PC-3 (cell line): ENCODE measurements around the gene OTOA. TPM values are rescaled to one million over a fixed set of nuclear protein-coding genes. Genes with fewer than 3 reads are reported as not detected.

ENCODE experiments used
- ATAC-seq: fragments of 200-7000 bp; cut with Tn5 transposase; 2 replicates; pipeline ENCODE4 v1.9.1; 2020; ENCODE audit warnings: mild to moderate bottlenecking, moderate library complexity
- BruUV-seq: library from RNA; stranded (reverse); fragments of 400-500 nt; replicated peaks from 2 replicates; lab custom pipeline; 2021; lab: Mats Ljungman, UMichigan
- CTCF ChIA-PET: fragments of 300-600 bp; sonication (Branson Sonifier 250); formaldehyde crosslinking; loops from one replicate; lab custom pipeline; 2022; ENCODE audit warnings: antibody characterized with exemption; lab: Charles Lee
- POLR2A ChIA-PET: fragments of 300-600 bp; sonication (Branson Sonifier 250); formaldehyde crosslinking; loops from one replicate; lab custom pipeline; 2022; ENCODE audit warnings: antibody characterized with exemption; ENCODE audit not compliant: unreplicated experiment; lab: Charles Lee
- DNase-seq: peaks from one replicate; pipeline ENCODE4 v3.0.0-alpha.2; 2015
- H2AFZ ChIP-seq: fragments of 300-600 bp; sonication (generic); 2 replicates; pipeline ENCODE4 v1.6.0; 2016; ENCODE audit warnings: antibody characterized with exemption, low read length
- H3F3A ChIP-seq: fragments of 300-600 bp; sonication (generic); one replicate; pipeline ENCODE4 v1.6.0; 2017; ENCODE audit warnings: antibody characterized with exemption, low read length, control low read depth, mild to moderate bottlenecking; ENCODE audit not compliant: unreplicated experiment
- H3K27ac ChIP-seq: fragments of 300-600 bp; sonication (generic); 2 replicates; pipeline ENCODE4 v1.5.1; 2016; ENCODE audit warnings: mild to moderate bottlenecking, low read length
- H3K27me3 ChIP-seq: fragments of 300-600 bp; sonication (generic); 2 replicates; pipeline ENCODE4 v1.6.1; 2016; ENCODE audit warnings: low read length, mixed read lengths
- H3K36me3 ChIP-seq: fragments of 300-600 bp; sonication (generic); 2 replicates; pipeline ENCODE4 v1.6.1; 2016; ENCODE audit warnings: low read depth, mixed run types, low read length, mixed read lengths
- H3K4me1 ChIP-seq: fragments of 300-600 bp; sonication (generic); 2 replicates; pipeline ENCODE4 v1.5.1; 2016; ENCODE audit warnings: low read length; ENCODE audit not compliant: insufficient read depth
- H3K4me2 ChIP-seq: fragments of 300-600 bp; sonication (generic); 2 replicates; pipeline ENCODE4 v1.6.0; 2016; ENCODE audit warnings: low read length
- H3K4me3 ChIP-seq: fragments of 300-600 bp; sonication (generic); 2 replicates; pipeline ENCODE4 v1.5.1; 2016; ENCODE audit warnings: mild to moderate bottlenecking, low read length, mixed read lengths
- H3K79me2 ChIP-seq: fragments of 300-600 bp; sonication (generic); 2 replicates; pipeline ENCODE4 v1.6.1; 2017; ENCODE audit warnings: low read length, mixed read lengths
- H3K9ac ChIP-seq: fragments of 300-600 bp; sonication (generic); 2 replicates; pipeline ENCODE4 v1.6.0; 2016; ENCODE audit warnings: mild to moderate bottlenecking, low read length
- H3K9me2 ChIP-seq: fragments of 300-600 bp; sonication (generic); replicated peaks from 2 replicates; pipeline ENCODE4 v1.6.1; 2016; ENCODE audit warnings: mixed run types, low read length, mixed read lengths
- H3K9me3 ChIP-seq: fragments of 300-600 bp; sonication (generic); 2 replicates; pipeline ENCODE4 v1.6.1; 2016; ENCODE audit warnings: low read length, mixed read lengths
- H4K20me1 ChIP-seq: fragments of 300-600 bp; sonication (generic); 2 replicates; pipeline ENCODE4 v1.6.1; 2016; ENCODE audit warnings: low read length, mixed read lengths
- EZH2 ChIP-seq: fragments of 300-600 bp; sonication (generic); IDR thresholded peaks from one replicate; pipeline ENCODE4 v1.6.1; 2017; ENCODE audit warnings: antibody characterized with exemption, mild to moderate bottlenecking, low read length; ENCODE audit not compliant: unreplicated experiment
- EZH2phosphoT487 ChIP-seq: fragments of 300-600 bp; sonication (generic); IDR thresholded peaks from 2 replicates; pipeline ENCODE4 v1.6.1; 2018; ENCODE audit warnings: mild to moderate bottlenecking, antibody characterized with exemption, low read length, borderline replicate concordance
- intact Hi-C: fragments of 100-400 bp; cut with micrococcal nuclease; formaldehyde crosslinking; loops from 2 replicates; pipeline ENCODE4 v1.9.0; 2023
- total RNA-seq: library from RNA; depleted of rRNA; stranded (reverse); fragments of >200 nt; gene quantifications from 2 replicates; pipeline ENCODE4 v1.2.3, GENCODE V29; 2014
- TF ChIP-seq, protein P1 (sequence below): fragments of 300-600 bp; sonication (generic); conservative IDR thresholded peaks from 2 replicates; pipeline ENCODE4 v1.5.1; 2017; ENCODE audit warnings: antibody characterized with exemption, low read depth, mild to moderate bottlenecking, low read length

OTOA gene
- total RNA-seq, 1 experiment from 2014 or later = not detected

DNA sequence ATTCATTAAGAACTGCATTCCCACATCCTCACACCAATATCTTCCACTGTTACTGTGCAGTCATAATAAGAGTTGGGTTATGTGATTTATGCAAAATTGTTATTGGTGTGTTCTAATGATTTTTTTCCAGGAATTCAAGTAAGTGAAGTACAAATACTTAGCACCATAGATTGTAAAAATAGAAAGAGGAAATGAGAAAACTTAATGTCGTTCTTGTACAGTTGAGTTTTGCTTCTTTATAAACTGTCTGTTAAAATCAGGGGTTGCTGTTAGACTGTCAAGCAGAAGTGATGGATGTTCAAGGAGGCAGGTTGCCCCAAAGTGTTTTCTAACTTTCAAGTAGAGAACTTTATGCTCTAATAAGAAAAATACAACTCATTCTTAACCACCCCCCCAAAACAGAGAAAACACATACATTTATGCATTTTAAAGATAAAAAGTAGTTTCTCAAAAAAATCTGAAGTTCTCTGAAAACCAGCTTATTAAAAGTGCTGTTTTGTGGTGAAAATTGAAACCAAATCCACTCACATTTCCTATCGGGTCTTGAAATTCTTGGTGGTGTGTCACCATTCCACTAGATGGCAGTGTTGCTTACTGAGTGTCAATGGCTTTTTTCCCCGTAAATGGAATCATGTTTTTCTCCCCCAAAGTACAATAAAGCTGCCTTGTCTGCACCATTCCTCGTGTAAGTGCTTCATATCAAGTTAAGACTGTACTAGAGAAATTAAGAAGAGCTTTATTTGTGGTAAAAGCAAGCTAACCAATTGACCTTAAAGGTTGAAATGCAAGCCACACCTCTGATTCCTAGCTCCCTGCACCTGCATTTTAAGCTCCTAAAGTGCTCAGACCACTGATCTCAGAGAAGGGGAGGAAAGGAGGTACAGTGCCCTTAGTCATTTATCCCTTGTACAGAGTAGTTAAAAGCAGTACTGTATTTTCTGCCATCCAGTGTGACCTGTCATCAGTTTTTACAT lies 6.7 kb upstream of the OTOA start:
- intact Hi-C loops = loop anchor here (1.0 to 5.0 kb wide), 2 partner anchors 51 to 145 kb away; no protein-coding TSS in a partner anchor
- Histone ChIP-seq H3K4me1 (no peaks in the 10 kb centered on the region), H3K79me2 (no peaks in the 10 kb centered on the region), H3K27ac (no peak overlapping the region), H3K4me3 (no peak overlapping the region), H3K36me3 (no peaks in the 10 kb centered on the region; the same call in 1 of the 2 replicates), H3F3A (no peaks in the 10 kb centered on the region), H2AFZ (no peak overlapping the region), H3K4me2 (no peak overlapping the region), H3K9me3 (no peaks in the 10 kb centered on the region), H4K20me1 (no peaks in the 10 kb centered on the region), H3K27me3 (no peaks in the 10 kb centered on the region), H3K9ac (no peak overlapping the region), H3K9me2 (no peaks in the 10 kb centered on the region)
- no TSS peak for BruUV-seq
- DNase-seq = peak; percentile 58
- CTCF ChIA-PET = interaction anchor here (0.5 to 0.9 kb wide), 4 partner anchors 11 to 423 kb away, joined by 3 to 5 read pairs (median 3); no protein-coding TSS in a partner anchor
- peak; percentile 31; the same call in 1 of the 2 replicates for ATAC-seq
- POLR2A ChIA-PET = no interaction called here
- TF ChIP-seq EZH2 = no peak
- TF ChIP-seq, protein P1, sequence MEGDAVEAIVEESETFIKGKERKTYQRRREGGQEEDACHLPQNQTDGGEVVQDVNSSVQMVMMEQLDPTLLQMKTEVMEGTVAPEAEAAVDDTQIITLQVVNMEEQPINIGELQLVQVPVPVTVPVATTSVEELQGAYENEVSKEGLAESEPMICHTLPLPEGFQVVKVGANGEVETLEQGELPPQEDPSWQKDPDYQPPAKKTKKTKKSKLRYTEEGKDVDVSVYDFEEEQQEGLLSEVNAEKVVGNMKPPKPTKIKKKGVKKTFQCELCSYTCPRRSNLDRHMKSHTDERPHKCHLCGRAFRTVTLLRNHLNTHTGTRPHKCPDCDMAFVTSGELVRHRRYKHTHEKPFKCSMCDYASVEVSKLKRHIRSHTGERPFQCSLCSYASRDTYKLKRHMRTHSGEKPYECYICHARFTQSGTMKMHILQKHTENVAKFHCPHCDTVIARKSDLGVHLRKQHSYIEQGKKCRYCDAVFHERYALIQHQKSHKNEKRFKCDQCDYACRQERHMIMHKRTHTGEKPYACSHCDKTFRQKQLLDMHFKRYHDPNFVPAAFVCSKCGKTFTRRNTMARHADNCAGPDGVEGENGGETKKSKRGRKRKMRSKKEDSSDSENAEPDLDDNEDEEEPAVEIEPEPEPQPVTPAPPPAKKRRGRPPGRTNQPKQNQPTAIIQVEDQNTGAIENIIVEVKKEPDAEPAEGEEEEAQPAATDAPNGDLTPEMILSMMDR = peak; percentile 85

DNA sequence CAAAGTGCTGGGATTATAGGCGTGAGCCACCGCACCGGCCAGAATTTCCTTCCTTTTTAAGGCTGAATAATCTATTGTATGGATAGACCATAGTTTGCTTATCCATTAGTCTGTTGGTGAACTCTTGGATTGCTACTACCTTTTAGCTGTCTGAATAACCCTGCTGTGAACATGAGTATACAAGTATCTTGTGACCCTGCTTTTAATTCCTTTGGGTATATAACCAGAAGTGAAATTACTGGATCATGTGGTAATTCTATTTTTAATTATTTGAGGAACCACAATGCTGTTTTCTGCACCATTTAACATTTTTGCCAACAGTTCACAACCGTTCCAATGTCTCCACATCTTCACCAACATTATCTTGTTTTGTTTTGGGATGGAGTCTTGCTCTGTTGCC lies 4.6 kb upstream of the OTOA start:
- Histone ChIP-seq H3K27me3 (no peaks in the 10 kb centered on the region), H3K9me3 (no peaks in the 10 kb centered on the region), H3K9ac (no peak overlapping the region), H2AFZ (no peak overlapping the region), H3K36me3 (no peaks in the 10 kb centered on the region; the same call in 1 of the 2 replicates), H3F3A (no peaks in the 10 kb centered on the region), H3K9me2 (no peaks in the 10 kb centered on the region), H3K27ac (no peak overlapping the region), H3K4me2 (no peak overlapping the region), H3K4me1 (no peaks in the 10 kb centered on the region), H4K20me1 (no peaks in the 10 kb centered on the region), H3K4me3 (no peak overlapping the region), H3K79me2 (no peaks in the 10 kb centered on the region)
- no TSS peak for BruUV-seq
- TF ChIP-seq EZH2phosphoT487 (no peak), EZH2 (no peak)
- TF ChIP-seq, protein P1 = no peak
- intact Hi-C loops = loop anchor here (5.0 kb wide), 1 partner anchor 143 kb away; no protein-coding TSS in a partner anchor
- ChIA-PET POLR2A (no interaction called here), CTCF (no interaction called here)
- DNase-seq (no peak), ATAC-seq (no peak)
